CD14-positive monocyte (primary cell): Measurements from ENCODE around the gene TRIM69. TPM values are rescaled to one million over a fixed set of nuclear protein-coding genes. Genes with fewer than 3 reads are reported as not detected.

Experiments used
- DNase-seq, 3 donors: peaks; one replicate each; pipeline ENCODE4 v3.0.0-alpha.2; 2011 to 2022
- H2AFZ ChIP-seq: 2 replicates; pipeline ENCODE4 v1.6.0; 2012; ENCODE audit warnings: mild to moderate bottlenecking, low read depth, low read length, inconsistent platforms; ENCODE audit not compliant: insufficient read depth, poor library complexity, severe bottlenecking
- H3K27ac ChIP-seq, 2 donors: 1 replicate in 1 of 2; 2 replicates in 1 of 2; pipeline ENCODE4 v1.5.1; 2012 to 2013; ENCODE audit warnings: low read length in 2 of 2, control low read depth in 1 of 2, inconsistent platforms in 1 of 2, low read depth in 1 of 2, mild to moderate bottlenecking in 1 of 2
- H3K27me3 ChIP-seq, 2 donors: one replicate each; pipeline versions ENCODE4 v1.6.0 to v1.6.1; 2011 to 2013; ENCODE audit warnings: low read length in 2 of 2; ENCODE audit not compliant: control insufficient read depth in 2 of 2, insufficient read depth in 2 of 2
- H3K36me3 ChIP-seq, 2 donors: replicated peaks in 1 of 2; 1 replicate in 1 of 2; 2 replicates in 1 of 2; pipeline versions ENCODE4 v1.5.1 to v1.6.1; 2012 to 2013; ENCODE audit warnings: low read length in 2 of 2, control low read depth in 1 of 2, inconsistent platforms in 1 of 2, mild to moderate bottlenecking in 1 of 2; ENCODE audit not compliant: insufficient read depth in 2 of 2, control insufficient read depth in 1 of 2
- H3K4me1 ChIP-seq, 2 donors: 1 replicate in 1 of 2; 2 replicates in 1 of 2; pipeline versions ENCODE4 v1.5.1 to v1.6.1; 2012 to 2013; ENCODE audit warnings: low read length in 2 of 2, control low read depth in 1 of 2, inconsistent platforms in 1 of 2, mild to moderate bottlenecking in 1 of 2, moderate library complexity in 1 of 2; ENCODE audit not compliant: insufficient read depth in 2 of 2, control insufficient read depth in 1 of 2
- H3K4me2 ChIP-seq: replicated peaks from 2 replicates; pipeline ENCODE3; 2012; ENCODE audit warnings: low read length, moderate library complexity, mild to moderate bottlenecking; ENCODE audit not compliant: poor library complexity, severe bottlenecking; ENCODE audit errors: extremely low read depth
- H3K4me3 ChIP-seq, 3 experiments: fragments of 200-600 bp in 1 of 3; sonication (generic) in 1 of 3; replicated peaks in 1 of 3; 1 replicate in 2 of 3; 2 replicates in 1 of 3; pipeline ENCODE4 v1.5.1; 2011 to 2013; ENCODE audit warnings: low read length in 3 of 3, mild to moderate bottlenecking in 3 of 3, control low read depth in 2 of 3, low read depth in 2 of 3, inconsistent platforms in 1 of 3, moderate library complexity in 1 of 3
- H3K79me2 ChIP-seq: 2 replicates; pipeline ENCODE4 v1.6.0; 2012; ENCODE audit warnings: mild to moderate bottlenecking, control low read depth, inconsistent platforms, low read length, moderate library complexity; ENCODE audit not compliant: insufficient read depth
- H3K9ac ChIP-seq: 2 replicates; pipeline ENCODE4 v1.6.0; 2017; ENCODE audit warnings: low read length, mild to moderate bottlenecking; ENCODE audit not compliant: insufficient read depth, poor library complexity, severe bottlenecking
- H3K9me3 ChIP-seq, 2 donors: replicated peaks in 1 of 2; 1 replicate in 1 of 2; 2 replicates in 1 of 2; pipeline versions ENCODE4 v1.5.1 to v1.6.1; 2012 to 2013; ENCODE audit warnings: low read length in 2 of 2, control low read depth in 1 of 2; ENCODE audit not compliant: control insufficient read depth in 1 of 2, insufficient read depth in 1 of 2
- H4K20me1 ChIP-seq: 2 replicates; pipeline ENCODE4 v1.6.0; 2012; ENCODE audit warnings: mild to moderate bottlenecking, low read length, control low read depth, moderate library complexity; ENCODE audit not compliant: insufficient read depth
- H3K27ac Mint-ChIP-seq, 7 donors: one replicate each; pipeline ENCODE4 v1.8.0; 2020; ENCODE audit warnings: mild to moderate bottlenecking in 7 of 7, mixed read lengths in 7 of 7, moderate library complexity in 6 of 7, inconsistent platforms in 2 of 7
- H3K27me3 Mint-ChIP-seq, 3 donors: one replicate each; pipeline ENCODE4 v1.8.0; 2021 to 2022; ENCODE audit warnings: low read depth in 3 of 3, mild to moderate bottlenecking in 3 of 3, mixed read lengths in 3 of 3, moderate library complexity in 3 of 3, inconsistent platforms in 1 of 3
- H3K36me3 Mint-ChIP-seq, 2 donors: one replicate each; pipeline ENCODE4 v1.8.0; 2020; ENCODE audit warnings: mixed read lengths in 2 of 2, inconsistent platforms in 1 of 2, mild to moderate bottlenecking in 1 of 2
- H3K4me1 Mint-ChIP-seq: one replicate; pipeline ENCODE4 v1.8.0; 2020; ENCODE audit warnings: mild to moderate bottlenecking, mixed read lengths
- H3K4me3 Mint-ChIP-seq, 2 donors: one replicate each; pipeline ENCODE4 v1.8.0; 2020; ENCODE audit warnings: mild to moderate bottlenecking in 2 of 2, mixed read lengths in 2 of 2, moderate library complexity in 1 of 2
- H3K9me3 Mint-ChIP-seq, 7 donors: one replicate each; pipeline ENCODE4 v1.8.0; 2020 to 2022; ENCODE audit warnings: mixed read lengths in 7 of 7, mild to moderate bottlenecking in 6 of 7, moderate library complexity in 6 of 7, inconsistent platforms in 2 of 7
- CTCF ChIP-seq: fragments of 200-600 bp; IDR thresholded peaks from one replicate; pipeline ENCODE4 v1.8.0; 2022; ENCODE audit warnings: antibody characterized with exemption, mild to moderate bottlenecking
- WGBS: methylation state at CpG from one replicate; pipeline ENCODE4 v1.1.5; 2013; ENCODE audit warnings: missing lambda C conversion rate; ENCODE audit not compliant: insufficient coverage; 5-methylcytosine and 5-hydroxymethylcytosine counted together
- intact Hi-C, 2 donors: fragments of 100-400 bp; cut with micrococcal nuclease; formaldehyde crosslinking; loops; one replicate each; pipeline versions ENCODE4 v1.15.0 to v1.15.1; 2023
- polyA plus RNA-seq, 3 donors: library from polyadenylated mRNA; depleted of rRNA in 1 of 3; unstranded in 2 of 3; stranded (reverse) in 1 of 3; fragments of 300-500 nt in 2 of 3; fragments of >200 nt in 1 of 3; fragmentation: Illumina TruSeq in 2 of 3; gene quantifications; 1 replicate in 2 of 3; 2 replicates in 1 of 3; pipeline ENCODE4 v1.2.3, GENCODE V29; 2012 to 2021

Gene TRIM69
- polyA plus RNA-seq, 3 donors = 9.4 to 18.2 (median 15.8) TPM

DNA sequence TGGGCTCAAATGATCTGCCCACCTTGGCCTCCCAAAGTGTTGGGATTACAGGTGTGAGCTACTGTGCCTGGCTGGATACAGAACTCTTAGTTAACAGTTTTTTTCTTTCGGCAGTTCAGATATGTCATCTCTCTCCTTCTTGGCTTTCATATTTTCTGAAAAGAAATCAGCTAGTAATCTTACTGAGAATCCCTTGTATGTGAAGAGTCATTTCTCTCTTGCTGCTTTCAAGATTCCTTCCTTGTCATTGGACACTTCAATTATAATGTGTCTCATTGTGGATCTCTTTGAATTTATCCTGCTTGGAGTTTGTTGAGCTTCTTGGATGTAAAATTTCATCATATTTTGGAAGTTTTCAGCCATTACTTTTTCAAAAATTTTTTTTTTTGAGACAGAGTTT lies 17.0 kb downstream of the TRIM69 start:
- Histone ChIP-seq H3K27ac (no peak overlapping the region), H3K4me1 (no peaks in the 10 kb centered on the region), H3K4me3 (no peak overlapping the region), H2AFZ (no peak overlapping the region), H3K4me2 (no peak overlapping the region), H3K9ac (no peak overlapping the region), H3K36me3 (no peaks in the 10 kb centered on the region), H4K20me1 (no peaks in the 10 kb centered on the region), H3K9me3 (peaks cover 8 to 14% of the 10 kb centered on the region in 2 donors), H3K79me2 (no peaks in the 10 kb centered on the region), H3K27me3 (no peaks in the 10 kb centered on the region)
- H3K4me3 Mint-ChIP-seq = no peak overlapping the region
- peaks cover 4 to 36% (median 26%) of the 10 kb centered on the region in 7 donors for H3K9me3 Mint-ChIP-seq
- TF ChIP-seq CTCF = no peak
- H3K36me3 Mint-ChIP-seq = no peaks in the 10 kb centered on the region
- H3K4me1 Mint-ChIP-seq = no peaks in the 10 kb centered on the region
- no peak overlapping the region for H3K27ac Mint-ChIP-seq
- DNase-seq = no peak
- intact Hi-C loops = no loop called here
- WGBS = no CpG with 5 or more reads among the region's 1 CpG
- H3K27me3 Mint-ChIP-seq = peaks cover 0 to 2% (median 0%) of the 10 kb centered on the region in 3 donors

DNA sequence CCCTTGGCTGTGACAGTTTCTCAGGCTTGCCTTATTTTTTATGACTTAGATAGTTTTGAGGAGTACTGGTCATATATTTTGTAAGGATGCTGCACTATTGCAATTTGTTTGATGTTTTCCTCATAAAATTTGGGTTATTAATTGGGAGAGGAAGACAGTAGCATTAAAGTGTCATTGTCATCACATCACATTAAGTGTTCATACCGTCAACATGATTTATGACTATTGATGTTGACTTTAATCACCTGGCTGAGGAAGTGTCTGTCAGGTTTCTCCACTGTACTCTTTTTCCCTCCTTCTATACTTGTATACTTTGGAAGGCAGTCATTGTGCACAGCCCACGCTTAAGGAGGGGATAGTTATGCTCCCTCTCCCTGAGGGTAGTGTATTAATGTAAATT lies 26.9 kb downstream of the TRIM69 start:
- H3K4me3 Mint-ChIP-seq = no peak overlapping the region
- intact Hi-C loops = no loop called here

More for the DNA sequence above, 26.9 kb downstream of the TRIM69 start:
- H3K27ac Mint-ChIP-seq = no peak overlapping the region
- no peak for DNase-seq
- WGBS = 100% methylated on average over 1 of the region's 2 CpGs
- no peak for TF ChIP-seq CTCF
- H3K4me1 ChIP-seq = no peaks in the 10 kb centered on the region
- H3K9me3 Mint-ChIP-seq = peaks cover 0 to 3% (median 0%) of the 10 kb centered on the region in 7 donors
- no peak overlapping the region for H3K4me3 ChIP-seq
- H3K27me3 Mint-ChIP-seq = peaks cover 0 to 3% (median 2%) of the 10 kb centered on the region in 3 donors
- H3K9ac ChIP-seq = no peak overlapping the region
- H3K79me2 ChIP-seq = no peaks in the 10 kb centered on the region
- no peaks in the 10 kb centered on the region for H3K4me1 Mint-ChIP-seq
- no peak overlapping the region for H2AFZ ChIP-seq
- no peaks in the 10 kb centered on the region for H3K36me3 Mint-ChIP-seq
- no peaks in the 10 kb centered on the region for H4K20me1 ChIP-seq
- no peaks in the 10 kb centered on the region for H3K9me3 ChIP-seq
- H3K4me2 ChIP-seq = no peak overlapping the region
- no peaks in the 10 kb centered on the region for H3K36me3 ChIP-seq
- no peak overlapping the region for H3K27ac ChIP-seq
- H3K27me3 ChIP-seq = no peaks in the 10 kb centered on the region
